ENCODE results near the gene CFL2.

- peak in 1 of 7 experiments; percentile 9 for TF ChIP-seq CTCF (IDR thresholded peaks at IDR 0.05)
- peak; percentile 79 to 87 (median 84) for TF ChIP-seq POLR2A (IDR thresholded peaks at IDR 0.05)
Measured at GRCh38 chr14:34714320-34715126, at the start of gene CFL2.

Data from body of pancreas (tissue), 4 donors.